Measurements from ENCODE around the gene MRPL40.
"Not testable (repeated sequence)": the region's sequence is repeated elsewhere in the genome, so short reads cannot be mapped to it uniquely, and the experiment has no call there.

Gene MRPL40

DNA sequence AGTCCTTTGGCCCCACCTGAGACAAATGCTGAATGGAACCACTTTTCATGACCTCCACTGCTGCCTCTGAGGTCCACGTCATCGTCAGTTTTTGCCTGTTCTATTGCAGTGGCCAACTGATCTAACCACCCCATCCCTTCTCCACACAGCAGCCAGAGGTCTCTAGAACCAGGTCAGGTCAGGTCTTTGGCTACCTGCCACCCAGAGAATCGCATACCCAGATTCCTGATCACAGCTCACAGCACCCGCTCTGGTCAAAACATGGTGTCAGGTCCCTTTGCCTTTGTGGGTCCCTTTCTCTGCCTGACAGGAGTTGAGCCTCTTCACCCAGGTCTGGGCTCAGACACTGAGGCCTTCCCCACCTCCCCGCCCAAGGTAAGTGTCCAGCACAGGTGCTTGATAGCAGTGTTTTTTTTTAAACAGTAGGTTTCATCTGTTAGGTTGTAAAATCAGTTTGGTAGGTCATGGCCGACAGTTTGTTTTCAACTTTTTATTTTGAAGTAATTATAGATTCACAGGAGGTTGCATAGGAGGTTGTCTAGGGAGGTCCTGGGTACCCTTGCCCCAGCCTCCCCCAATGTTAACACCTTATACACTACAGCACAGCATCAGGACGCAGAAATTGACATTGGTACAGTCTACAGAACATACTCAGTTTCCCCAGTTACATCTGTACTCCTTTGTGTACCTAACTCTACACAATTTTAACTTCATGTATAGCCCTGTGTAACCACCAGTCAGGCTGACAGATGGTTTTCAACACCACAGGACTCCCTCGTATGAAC, 8.3 kb downstream of the MRPL40 start:
- H3K27ac Mint-ChIP-seq = no peak overlapping the region
- DNase-seq (ENCODE audit: low spot score) = no peak
- peaks cover 22% of the 10 kb centered on the region for H3K4me1 Mint-ChIP-seq (ENCODE audit: low read depth)
- peaks cover 20% of the 10 kb centered on the region for H3K36me3 Mint-ChIP-seq (ENCODE audit: low read depth)
- no peaks in the 10 kb centered on the region for H3K27me3 Mint-ChIP-seq (ENCODE audit: low read depth)
- no peak overlapping the region for H3K4me3 Mint-ChIP-seq
- H3K9me3 Mint-ChIP-seq = no peaks in the 10 kb centered on the region

- Mint-ChIP-seq H3K27ac (no peak overlapping the region), H3K9me3 (no peaks in the 10 kb centered on the region), H3K4me3 (no peak overlapping the region), H3K4me1 (ENCODE audit: low read depth) (peaks cover 30% of the 10 kb centered on the region), H3K27me3 (ENCODE audit: low read depth) (no peaks in the 10 kb centered on the region), H3K36me3 (ENCODE audit: low read depth) (peaks cover 25% of the 10 kb centered on the region)
- DNase-seq (ENCODE audit: low spot score) = no peak
Measured at GRCh38 chr22:19442166-19442565, 9.8 kb downstream of the MRPL40 start.

DNA sequence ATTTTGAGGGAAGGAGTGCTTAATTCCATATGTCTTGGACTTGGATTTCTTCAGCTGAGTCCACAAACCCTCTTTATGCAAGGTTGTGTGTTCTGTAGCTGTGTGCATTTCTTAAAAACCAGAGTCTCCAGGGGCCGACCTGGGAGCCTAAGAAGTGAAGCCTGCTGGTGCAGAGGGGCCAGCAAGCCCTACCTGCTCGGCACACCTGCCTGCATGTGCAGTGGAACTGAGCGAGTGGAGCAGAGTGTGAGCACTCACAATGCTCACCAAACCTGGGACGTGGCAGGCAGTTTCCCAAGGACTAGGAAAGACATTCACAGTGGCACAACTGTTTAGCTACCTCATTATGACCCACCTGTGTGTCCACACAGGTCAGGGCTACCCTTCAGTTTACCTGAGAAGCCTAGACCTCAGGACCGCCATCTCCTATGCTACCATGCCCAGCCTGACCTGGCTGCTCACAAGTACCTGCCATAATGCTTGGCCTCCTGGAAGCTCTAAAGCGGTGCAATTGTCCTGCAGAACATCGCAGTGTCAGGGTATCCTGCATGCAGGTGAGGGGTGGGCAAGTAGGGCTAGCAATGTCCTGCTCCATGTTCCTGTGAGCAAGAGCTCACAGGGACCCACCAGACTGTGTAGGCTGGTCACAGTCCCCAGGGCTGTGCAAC, 11.3 kb downstream of the MRPL40 start:
- no peak overlapping the region for H3K4me3 Mint-ChIP-seq
- no peak overlapping the region for H3K27ac Mint-ChIP-seq
- no peaks in the 10 kb centered on the region for H3K27me3 Mint-ChIP-seq (ENCODE audit: low read depth)
- H3K36me3 Mint-ChIP-seq (ENCODE audit: low read depth) = peaks cover 25% of the 10 kb centered on the region
- H3K4me1 Mint-ChIP-seq (ENCODE audit: low read depth) = peaks cover 31% of the 10 kb centered on the region
- no peak for DNase-seq (ENCODE audit: low spot score)
- H3K9me3 Mint-ChIP-seq = no peaks in the 10 kb centered on the region

GRCh38 chr22:19445279-19445982, 13.1 kb downstream of the MRPL40 start:
- H3K27ac Mint-ChIP-seq; DNase-seq (ENCODE audit: low spot score); H3K9me3 Mint-ChIP-seq; H3K27me3 Mint-ChIP-seq (ENCODE audit: low read depth): not testable (repeated sequence)
- H3K4me1 Mint-ChIP-seq (ENCODE audit: low read depth) = peaks cover 35% of the 10 kb centered on the region
- H3K4me3 Mint-ChIP-seq = peak overlapping the region; percentile 31
- peaks cover 26% of the 10 kb centered on the region for H3K36me3 Mint-ChIP-seq (ENCODE audit: low read depth)

- Mint-ChIP-seq H3K27ac (peak overlapping the region; percentile 87), H3K9me3 (no peaks in the 10 kb centered on the region), H3K4me1 (ENCODE audit: low read depth) (peaks cover 35% of the 10 kb centered on the region), H3K4me3 (peak overlapping the region; percentile 93), H3K27me3 (ENCODE audit: low read depth) (no peaks in the 10 kb centered on the region), H3K36me3 (ENCODE audit: low read depth) (peaks cover 33% of the 10 kb centered on the region)
- no peak for DNase-seq (ENCODE audit: low spot score)
Measured at GRCh38 chr22:19446603-19447329, 14.4 kb downstream of the MRPL40 start.

GRCh38 chr22:19447330-19448075, 15.2 kb downstream of the MRPL40 start, which contains the start of gene C22orf39:
Gene C22orf39, minus strand, starts transcription at chr22:19447711. Its CDS starts 23 bp downstream, at chr22:19447688.
- H3K4me1 Mint-ChIP-seq (ENCODE audit: low read depth) = peaks cover 35% of the 10 kb centered on the region

DNA sequence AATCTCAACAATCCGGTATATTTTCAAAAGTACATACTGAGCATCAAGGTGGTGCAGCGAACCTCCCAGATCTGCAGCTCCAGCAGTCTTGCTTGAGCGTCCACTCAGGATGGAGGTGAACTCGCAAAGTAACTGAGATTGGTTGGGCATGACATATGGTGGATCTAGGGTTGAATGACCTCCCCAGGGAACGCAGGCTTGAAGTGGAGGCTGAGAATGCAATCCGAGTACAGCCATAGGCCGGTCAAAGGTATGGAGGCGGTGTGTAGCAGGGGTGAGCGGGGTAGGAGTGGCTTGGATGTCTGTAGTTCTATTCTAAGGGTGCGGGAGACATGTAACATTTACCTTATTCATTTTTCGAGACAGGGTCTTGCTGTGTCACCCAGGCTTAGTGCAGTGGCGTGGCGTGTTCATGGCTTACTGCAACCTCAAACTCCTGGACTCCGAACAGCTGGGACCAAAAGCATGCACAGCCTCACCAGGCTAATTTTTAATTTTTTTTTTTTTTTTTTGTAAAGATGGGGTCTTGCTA, 15.8 kb downstream of the MRPL40 start:
- H3K27ac Mint-ChIP-seq = peak overlapping the region; percentile 93

More at GRCh38 chr22:19447330-19448075, 15.2 kb downstream of the MRPL40 start, which contains the start of gene C22orf39:
- H3K27me3 Mint-ChIP-seq (ENCODE audit: low read depth) = no peaks in the 10 kb centered on the region
- peak within 1 kb of the TSS; percentile 93 for H3K27ac Mint-ChIP-seq
- peaks cover 37% of the 10 kb centered on the region for H3K36me3 Mint-ChIP-seq (ENCODE audit: low read depth)
- no peaks in the 10 kb centered on the region for H3K9me3 Mint-ChIP-seq
- peak; percentile 85 for DNase-seq (ENCODE audit: low spot score)
- H3K4me3 Mint-ChIP-seq = peak within 1 kb of the TSS; percentile 93

DNA sequence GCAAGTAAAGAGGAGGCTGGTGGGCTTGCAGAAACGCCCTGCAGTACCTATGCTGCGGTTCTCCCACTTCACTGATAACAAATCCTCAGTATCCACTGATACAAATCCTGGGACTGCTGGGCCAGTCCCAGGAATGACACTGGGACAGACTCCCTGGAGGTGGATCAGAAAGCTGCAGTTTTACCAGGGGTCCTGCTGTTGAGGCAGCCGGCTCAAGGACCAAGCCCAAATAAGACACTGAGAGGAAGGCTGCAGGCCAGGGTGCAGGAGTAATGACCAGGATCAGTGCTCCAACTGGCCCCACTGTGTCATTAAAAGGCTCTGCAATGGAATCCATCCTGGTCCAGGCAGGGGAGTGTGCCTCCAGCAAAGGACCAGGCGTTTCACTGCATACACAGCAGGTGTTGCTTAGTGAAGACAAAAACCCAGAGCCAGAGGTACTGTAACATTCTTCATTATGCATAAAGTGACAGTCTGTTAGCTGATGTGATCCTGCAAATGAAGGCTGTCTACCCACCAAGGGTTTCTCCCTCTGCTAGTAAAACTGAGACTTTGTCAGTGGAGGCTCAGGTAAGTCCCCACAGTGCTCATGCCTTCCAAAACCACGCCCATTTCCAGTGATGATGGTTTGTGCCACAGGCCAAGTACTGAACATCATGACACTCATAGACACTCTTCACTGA, 16.5 kb downstream of the MRPL40 start:
- peak overlapping the region; percentile 12 for H3K27ac Mint-ChIP-seq

More for the DNA sequence above, 15.8 kb downstream of the MRPL40 start:
- peak overlapping the region; percentile 93 for H3K4me3 Mint-ChIP-seq
- peaks cover 31% of the 10 kb centered on the region for H3K4me1 Mint-ChIP-seq (ENCODE audit: low read depth)
- peaks cover 38% of the 10 kb centered on the region for H3K36me3 Mint-ChIP-seq (ENCODE audit: low read depth)
- H3K27me3 Mint-ChIP-seq (ENCODE audit: low read depth) = no peaks in the 10 kb centered on the region
- peak; percentile 27 for DNase-seq (ENCODE audit: low spot score)
- no peaks in the 10 kb centered on the region for H3K9me3 Mint-ChIP-seq

DNA sequence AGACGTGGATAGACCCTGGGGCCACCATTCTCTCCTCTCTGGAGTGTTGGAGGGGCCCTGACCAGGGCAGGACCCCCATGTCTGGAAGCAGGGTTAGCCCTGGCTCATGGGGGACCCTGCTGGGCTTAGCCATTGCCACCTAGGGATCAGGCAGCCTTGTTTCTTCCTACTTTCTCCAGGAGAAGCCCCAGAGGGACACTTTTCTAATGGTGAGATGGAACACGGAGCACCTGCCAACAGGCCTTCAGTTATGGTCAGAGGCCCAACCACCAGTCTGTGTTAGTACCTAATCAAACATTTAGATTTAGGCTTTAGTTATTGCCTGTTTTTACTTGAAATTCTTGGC, 17.1 kb downstream of the MRPL40 start:
- Mint-ChIP-seq H3K27me3 (ENCODE audit: low read depth) (no peaks in the 10 kb centered on the region), H3K4me3 (peak overlapping the region; percentile 18), H3K9me3 (no peaks in the 10 kb centered on the region), H3K4me1 (ENCODE audit: low read depth) (peaks cover 27% of the 10 kb centered on the region), H3K27ac (peak overlapping the region; percentile 31), H3K36me3 (ENCODE audit: low read depth) (peaks cover 42% of the 10 kb centered on the region)
- no peak for DNase-seq (ENCODE audit: low spot score)

More for the DNA sequence above, 16.5 kb downstream of the MRPL40 start:
- peak; percentile 51 for DNase-seq (ENCODE audit: low spot score)
- Mint-ChIP-seq H3K4me1 (ENCODE audit: low read depth) (peaks cover 29% of the 10 kb centered on the region), H3K27me3 (ENCODE audit: low read depth) (no peaks in the 10 kb centered on the region), H3K9me3 (no peaks in the 10 kb centered on the region), H3K36me3 (ENCODE audit: low read depth) (peaks cover 37% of the 10 kb centered on the region), H3K4me3 (peak overlapping the region; percentile 93)

DNA sequence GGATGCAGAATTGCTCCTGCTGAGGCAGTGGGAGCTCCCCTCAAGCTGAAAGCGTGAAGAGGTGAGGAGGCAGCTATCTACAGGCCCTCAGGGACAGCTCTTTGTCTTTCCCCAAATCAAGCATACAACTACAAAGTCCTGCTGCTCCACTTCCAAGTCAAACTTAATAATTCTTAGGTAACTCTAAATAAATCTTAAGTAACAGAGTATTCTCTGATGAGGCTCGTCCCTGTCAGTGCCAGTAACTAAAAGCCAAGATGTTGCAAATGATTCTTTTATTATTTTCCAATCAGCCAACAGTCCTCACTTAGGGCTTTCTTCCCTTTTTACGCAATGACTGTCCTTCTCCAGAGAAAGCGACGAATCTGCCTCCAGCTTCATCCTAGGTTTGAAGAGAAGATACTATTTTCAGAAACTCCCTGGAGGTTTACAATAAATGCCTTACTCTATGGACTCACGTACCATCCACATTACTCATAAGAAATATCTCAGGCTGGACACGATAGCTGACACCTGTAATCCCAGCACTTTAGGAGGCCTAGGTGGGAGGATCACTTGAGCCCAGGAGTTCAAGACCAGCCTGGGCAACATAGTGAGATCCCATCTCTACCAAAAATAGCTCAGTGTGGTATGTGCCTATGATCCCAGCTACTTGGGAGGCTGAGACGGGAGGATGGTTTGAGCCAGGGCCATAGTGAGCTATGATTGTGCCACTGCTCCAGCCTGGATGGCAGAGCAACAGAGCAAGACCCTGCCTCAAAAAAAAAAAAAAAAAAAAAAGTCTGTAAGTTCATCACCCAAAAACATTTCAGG, 18.2 kb downstream of the MRPL40 start:
- H3K4me1 Mint-ChIP-seq (ENCODE audit: low read depth) = peaks cover 18% of the 10 kb centered on the region
- no peaks in the 10 kb centered on the region for H3K9me3 Mint-ChIP-seq
- H3K27ac Mint-ChIP-seq = no peak overlapping the region
- no peaks in the 10 kb centered on the region for H3K27me3 Mint-ChIP-seq (ENCODE audit: low read depth)
- no peak for DNase-seq (ENCODE audit: low spot score)
- H3K4me3 Mint-ChIP-seq = no peak overlapping the region
- H3K36me3 Mint-ChIP-seq (ENCODE audit: low read depth) = peaks cover 47% of the 10 kb centered on the region

- Mint-ChIP-seq H3K27me3 (ENCODE audit: low read depth) (no peaks in the 10 kb centered on the region), H3K9me3 (no peaks in the 10 kb centered on the region), H3K36me3 (ENCODE audit: low read depth) (peaks cover 52% of the 10 kb centered on the region), H3K4me3 (no peak overlapping the region), H3K4me1 (ENCODE audit: low read depth) (peaks cover 13% of the 10 kb centered on the region), H3K27ac (no peak overlapping the region)
- DNase-seq (ENCODE audit: low spot score) = no peak
Measured at GRCh38 chr22:19451570-19451969, 19.2 kb downstream of the MRPL40 start.

- no peak for DNase-seq (ENCODE audit: low spot score)
- H3K4me3 Mint-ChIP-seq = no peak overlapping the region
- H3K9me3 Mint-ChIP-seq = no peaks in the 10 kb centered on the region
- H3K27ac Mint-ChIP-seq = no peak overlapping the region
- H3K27me3 Mint-ChIP-seq (ENCODE audit: low read depth) = no peaks in the 10 kb centered on the region
- H3K36me3 Mint-ChIP-seq (ENCODE audit: low read depth) = peaks cover 55% of the 10 kb centered on the region
- H3K4me1 Mint-ChIP-seq (ENCODE audit: low read depth) = peaks cover 4% of the 10 kb centered on the region
Measured at GRCh38 chr22:19453718-19454117, 21.4 kb downstream of the MRPL40 start.
